BJ (cell line): Measurements from ENCODE around the gene KRTAP21-2. TPM values are rescaled to one million over a fixed set of nuclear protein-coding genes. Genes with fewer than 3 reads are reported as not detected.

Experiments used
- CTCF ChIA-PET: fragments of 350-600 bp; formaldehyde crosslinking; extraction: SDS; loops from one replicate; lab custom pipeline; 2021; ENCODE audit warnings: antibody characterized with exemption, inconsistent platforms; lab: Yijun Ruan, JAX
- POLR2A ChIA-PET: fragments of 300-600 bp; sonication (Branson Sonifier 250); formaldehyde crosslinking; extraction: SDS; loops from one replicate; lab custom pipeline; 2021; ENCODE audit warnings: antibody characterized with exemption; lab: Charles Lee
- DNase-seq: peaks from one replicate; pipeline ENCODE4 v3.0.0-alpha.2; 2011; ENCODE audit warnings: low read depth
- H3K27me3 ChIP-seq: 2 replicates; pipeline ENCODE4 v1.6.0; 2011; ENCODE audit warnings: low read length; ENCODE audit not compliant: control insufficient read depth, insufficient read depth
- H3K36me3 ChIP-seq: 2 replicates; pipeline ENCODE4 v1.5.1; 2011; ENCODE audit warnings: low read length; ENCODE audit not compliant: control insufficient read depth, insufficient read depth
- H3K4me3 ChIP-seq: 2 replicates; pipeline ENCODE4 v1.5.1; 2011; ENCODE audit warnings: low read depth, mild to moderate bottlenecking, control low read depth, low read length
- polyA plus RNA-seq: library from polyadenylated mRNA; depleted of rRNA; stranded (reverse); fragments of >200 nt; gene quantifications from 2 replicates; pipeline ENCODE4 v1.2.3, GENCODE V29; 2011
- TF ChIP-seq, protein P1 (sequence below): IDR thresholded peaks from 2 replicates; pipeline ENCODE4 v1.5.1; 2011; ENCODE audit warnings: low read depth, mild to moderate bottlenecking, control low read depth, inconsistent platforms, low read length, moderate library complexity; ENCODE audit not compliant: insufficient read depth

Gene KRTAP21-2
- polyA plus RNA-seq, 1 experiment: not detected

- H3K27me3 ChIP-seq: no peaks in the 10 kb centered on the region
- TF ChIP-seq, protein P1, sequence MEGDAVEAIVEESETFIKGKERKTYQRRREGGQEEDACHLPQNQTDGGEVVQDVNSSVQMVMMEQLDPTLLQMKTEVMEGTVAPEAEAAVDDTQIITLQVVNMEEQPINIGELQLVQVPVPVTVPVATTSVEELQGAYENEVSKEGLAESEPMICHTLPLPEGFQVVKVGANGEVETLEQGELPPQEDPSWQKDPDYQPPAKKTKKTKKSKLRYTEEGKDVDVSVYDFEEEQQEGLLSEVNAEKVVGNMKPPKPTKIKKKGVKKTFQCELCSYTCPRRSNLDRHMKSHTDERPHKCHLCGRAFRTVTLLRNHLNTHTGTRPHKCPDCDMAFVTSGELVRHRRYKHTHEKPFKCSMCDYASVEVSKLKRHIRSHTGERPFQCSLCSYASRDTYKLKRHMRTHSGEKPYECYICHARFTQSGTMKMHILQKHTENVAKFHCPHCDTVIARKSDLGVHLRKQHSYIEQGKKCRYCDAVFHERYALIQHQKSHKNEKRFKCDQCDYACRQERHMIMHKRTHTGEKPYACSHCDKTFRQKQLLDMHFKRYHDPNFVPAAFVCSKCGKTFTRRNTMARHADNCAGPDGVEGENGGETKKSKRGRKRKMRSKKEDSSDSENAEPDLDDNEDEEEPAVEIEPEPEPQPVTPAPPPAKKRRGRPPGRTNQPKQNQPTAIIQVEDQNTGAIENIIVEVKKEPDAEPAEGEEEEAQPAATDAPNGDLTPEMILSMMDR: no peak
- CTCF ChIA-PET: no interaction called here
- H3K4me3 ChIP-seq: no peak within 1 kb of the TSS
- DNase-seq: no peak
- POLR2A ChIA-PET: no interaction called here
- no peaks in the 10 kb centered on the region for H3K36me3 ChIP-seq
Measured at GRCh38 chr21:30718239-30718909, 28.7 kb downstream of the KRTAP21-2 start, which contains the start of gene KRTAP21-3. Gene KRTAP21-3, minus strand, starts transcription at chr21:30718777. Its CDS starts 18 bp downstream, at chr21:30718759.

- DNase-seq: no peak
Measured at GRCh38 chr21:30717105-30717504, 30.0 kb downstream of the KRTAP21-2 start.

DNA sequence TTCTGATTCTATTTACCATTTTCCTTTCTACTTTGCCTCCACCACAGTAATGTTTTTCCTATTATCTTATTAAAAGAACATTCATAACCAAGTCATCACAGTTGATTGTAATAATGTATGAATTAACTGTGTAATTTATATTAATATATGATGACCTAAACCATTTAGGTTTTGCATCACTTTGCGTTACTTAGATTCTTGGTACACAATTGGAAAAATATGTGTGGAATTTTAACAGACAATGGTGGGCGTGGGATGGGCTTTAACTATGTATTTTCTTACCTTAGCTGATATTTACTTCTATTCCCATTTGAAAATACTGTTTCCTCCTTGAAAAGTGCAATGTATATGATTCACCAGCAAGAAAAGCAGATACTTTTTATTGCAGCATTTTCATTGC, 32.1 kb downstream of the KRTAP21-2 start:
- ChIA-PET CTCF (no interaction called here), POLR2A (no interaction called here)
- no peak for DNase-seq
- no peak overlapping the region for H3K4me3 ChIP-seq
- no peaks in the 10 kb centered on the region for H3K27me3 ChIP-seq
- H3K36me3 ChIP-seq: no peaks in the 10 kb centered on the region
- TF ChIP-seq, protein P1: no peak

More at GRCh38 chr21:30717105-30717504, 30.0 kb downstream of the KRTAP21-2 start:
- CTCF ChIA-PET: no interaction called here
- no peak overlapping the region for H3K4me3 ChIP-seq
- TF ChIP-seq, protein P1: no peak
- no peaks in the 10 kb centered on the region for H3K27me3 ChIP-seq
- POLR2A ChIA-PET: no interaction called here
- H3K36me3 ChIP-seq: no peaks in the 10 kb centered on the region

- no peaks in the 10 kb centered on the region for H3K27me3 ChIP-seq
- no peaks in the 10 kb centered on the region for H3K36me3 ChIP-seq
- ChIA-PET CTCF (no interaction called here), POLR2A (no interaction called here)
- TF ChIP-seq, protein P1: no peak
- DNase-seq: no peak
- H3K4me3 ChIP-seq: no peak overlapping the region
Measured at GRCh38 chr21:30714456-30714855, 32.6 kb downstream of the KRTAP21-2 start.

DNA sequence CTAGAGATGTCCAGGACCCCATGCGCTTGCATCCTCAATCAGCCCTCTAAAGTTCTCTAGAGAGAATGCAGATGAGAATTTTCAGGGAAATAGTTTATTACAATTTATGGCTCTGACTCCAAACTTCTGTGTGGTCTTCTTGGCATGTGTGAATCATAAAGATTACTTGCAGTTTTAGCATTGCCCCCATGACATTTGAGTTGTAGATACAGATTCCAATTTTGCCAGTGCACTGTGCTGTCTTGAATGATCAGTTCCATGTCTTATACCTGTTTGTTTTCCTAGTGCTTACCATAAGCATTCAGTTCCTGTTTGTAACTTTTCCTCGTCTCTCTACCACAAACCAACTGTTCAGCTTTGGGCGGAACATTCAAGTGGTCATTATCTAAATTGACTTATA, 33.3 kb downstream of the KRTAP21-2 start:
- no peaks in the 10 kb centered on the region for H3K36me3 ChIP-seq
- H3K4me3 ChIP-seq: no peak overlapping the region
- no peaks in the 10 kb centered on the region for H3K27me3 ChIP-seq
- POLR2A ChIA-PET: no interaction called here
- TF ChIP-seq, protein P1: no peak
- CTCF ChIA-PET: no interaction called here
- no peak for DNase-seq
